ENCODE data around the gene RNF180. TPM values are rescaled to one million over a fixed set of nuclear protein-coding genes. Genes with fewer than 3 reads are reported as not detected.

The RNF180 gene
- 0.30 to 0.46 TPM (median 0.39 TPM) in 5 replicates for total RNA-seq (2022; extraction: Qiagen RNA extraction)

DNA sequence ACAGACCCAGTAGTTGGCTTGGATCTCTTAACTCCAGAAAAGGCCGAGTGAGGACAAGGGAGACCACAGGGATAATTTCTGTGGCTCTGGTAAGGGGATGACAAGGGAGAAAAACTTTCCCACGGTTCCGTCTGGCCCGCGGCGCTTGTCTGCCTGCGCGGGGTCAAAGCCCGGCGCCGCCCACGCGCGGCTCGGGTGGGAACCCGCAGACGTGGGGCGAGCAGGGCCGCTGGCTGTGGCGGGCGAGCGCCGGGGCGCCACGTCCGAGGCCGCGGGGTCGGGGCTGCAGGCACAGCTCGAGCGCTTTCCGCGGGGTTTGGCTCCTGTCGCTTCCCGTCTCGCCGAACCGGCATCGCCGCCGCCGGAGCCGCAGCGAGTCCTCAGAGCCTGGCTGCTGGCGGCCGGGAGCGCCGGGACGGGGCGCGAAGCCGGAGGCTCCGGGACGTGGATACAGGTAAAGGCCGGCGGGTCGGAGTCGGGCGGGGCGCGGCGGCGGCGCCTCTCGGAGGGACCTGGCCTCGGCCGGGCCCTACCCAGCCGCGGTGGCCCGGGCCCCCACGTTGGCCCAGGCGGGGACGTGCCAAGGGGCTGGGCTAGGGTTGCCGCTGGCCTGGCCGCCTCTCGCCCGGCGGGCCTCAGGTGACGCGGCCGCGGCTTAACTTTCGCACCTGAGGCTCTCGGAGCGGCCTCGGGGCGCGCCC, at the start of gene RNF180:
Gene RNF180, plus strand, starts transcription at position 344 of the 701 bp plus-strand sequence. CDS start 34,965 bp downstream, outside the sequence.

Other genes starting within 250 kb of the RNF180 start
- not detected in 5 replicates for gene HTR1A, start 203.4 kb upstream of the RNF180 start, total RNA-seq (2022; extraction: Qiagen RNA extraction)

Measured in A549 treated with CORT108297 at 1 μM for 4 hours (cell line).